Measurements from ENCODE around the gene ZNF609.

ZNF609 gene

DNA sequence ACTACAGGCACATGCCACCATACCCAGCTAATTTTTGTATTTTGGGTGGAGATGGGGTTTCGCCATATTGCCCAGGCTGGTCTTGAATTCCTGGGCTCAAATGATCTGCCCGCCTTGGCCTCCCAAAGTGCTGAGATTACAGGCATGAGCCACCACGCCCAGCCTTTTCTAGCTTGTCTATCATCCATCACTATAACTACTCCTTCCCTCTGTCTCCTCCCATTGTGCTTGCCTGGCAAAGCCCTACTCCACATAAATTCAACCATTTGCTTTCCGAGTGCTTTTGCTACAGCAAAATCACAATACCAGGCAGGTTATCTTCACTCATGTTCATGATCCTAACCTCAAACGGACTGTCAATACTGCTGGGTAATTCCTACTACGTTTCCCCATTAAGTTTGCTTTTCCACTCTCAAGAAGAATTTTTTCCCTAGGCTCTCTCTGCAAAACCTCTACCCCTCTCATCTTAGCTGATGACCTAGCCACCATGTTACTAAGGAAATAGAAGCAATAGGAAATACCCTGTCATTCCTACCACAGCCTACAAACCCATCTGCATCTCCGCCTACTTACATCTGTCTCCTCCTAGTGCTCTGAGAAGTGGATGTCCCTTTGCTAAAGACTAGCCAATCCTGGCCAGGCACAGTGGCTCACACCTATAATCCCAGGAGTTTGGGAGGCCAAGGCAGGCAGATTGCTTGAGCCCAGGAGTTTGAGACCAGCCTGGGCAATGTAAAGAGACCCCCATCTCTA is 250.5 kb downstream of the ZNF609 start:
- Histone ChIP-seq H3K4me1 (ENCODE audit: control insufficient read depth in 1 of 2, insufficient read depth in 2 of 2, low read length in 2 of 2) (no peaks in the 10 kb centered on the region), H3K27ac (ENCODE audit: low read depth, low read length) (no peak overlapping the region), H3K9ac (ENCODE audit: low read depth in 1 of 2, low read length in 2 of 2) (no peak overlapping the region), H3K4me3 (ENCODE audit: low read depth in 1 of 2, low read length in 2 of 2) (no peak overlapping the region), H3K9me3 (ENCODE audit: control insufficient read depth in 1 of 2, low read length in 2 of 2) (no peaks in the 10 kb centered on the region), H3K27me3 (ENCODE audit: control insufficient read depth in 1 of 2, insufficient read depth in 2 of 2, low read length in 2 of 2) (no peaks in the 10 kb centered on the region), H3K36me3 (ENCODE audit: control insufficient read depth in 1 of 2, insufficient read depth in 2 of 2, low read length in 2 of 2) (no peaks in the 10 kb centered on the region)

- no peak overlapping the region for H3K4me3 ChIP-seq (ENCODE audit: low read depth in 1 of 2, low read length in 2 of 2)
- no peaks in the 10 kb centered on the region for H3K27me3 ChIP-seq (ENCODE audit: control insufficient read depth in 1 of 2, insufficient read depth in 2 of 2, low read length in 2 of 2)
- no peaks in the 10 kb centered on the region for H3K9me3 ChIP-seq (ENCODE audit: control insufficient read depth in 1 of 2, low read length in 2 of 2)
- H3K36me3 ChIP-seq (ENCODE audit: control insufficient read depth in 1 of 2, insufficient read depth in 2 of 2, low read length in 2 of 2), result no peaks in the 10 kb centered on the region
- H3K27ac ChIP-seq (ENCODE audit: low read depth, low read length), result no peak overlapping the region
- no peak overlapping the region for H3K9ac ChIP-seq (ENCODE audit: low read depth in 1 of 2, low read length in 2 of 2)
- H3K4me1 ChIP-seq (ENCODE audit: control insufficient read depth in 1 of 2, insufficient read depth in 2 of 2, low read length in 2 of 2), result no peaks in the 10 kb centered on the region
These were observed 252.0 kb downstream of the ZNF609 start for GRCh38 chr15:64712353-64712752.

DNA sequence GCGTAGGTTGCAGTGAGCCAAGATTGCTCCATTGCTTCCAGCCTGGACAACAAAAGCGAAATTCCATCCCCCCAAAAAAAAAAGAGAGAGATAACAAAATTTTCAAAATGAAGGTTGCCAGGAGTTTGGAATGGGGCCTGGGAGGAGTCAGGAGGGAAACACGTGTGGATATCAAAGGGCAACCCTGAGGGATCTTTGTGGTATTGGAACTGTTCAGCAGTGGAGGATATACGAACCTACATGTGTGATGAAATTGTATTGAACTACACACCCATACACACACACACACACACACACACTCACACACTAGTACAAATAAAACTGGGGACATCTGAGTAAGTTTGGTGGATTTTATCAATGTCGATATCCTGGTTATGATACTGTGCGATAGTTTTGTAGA is 253.2 kb downstream of the ZNF609 start:
- Histone ChIP-seq H3K9me3 (ENCODE audit: control insufficient read depth in 1 of 2, low read length in 2 of 2) (no peaks in the 10 kb centered on the region), H3K27me3 (ENCODE audit: control insufficient read depth in 1 of 2, insufficient read depth in 2 of 2, low read length in 2 of 2) (no peaks in the 10 kb centered on the region), H3K9ac (ENCODE audit: low read depth in 1 of 2, low read length in 2 of 2) (no peak overlapping the region), H3K27ac (ENCODE audit: low read depth, low read length) (no peak overlapping the region), H3K36me3 (ENCODE audit: control insufficient read depth in 1 of 2, insufficient read depth in 2 of 2, low read length in 2 of 2) (no peaks in the 10 kb centered on the region), H3K4me1 (ENCODE audit: control insufficient read depth in 1 of 2, insufficient read depth in 2 of 2, low read length in 2 of 2) (no peaks in the 10 kb centered on the region), H3K4me3 (ENCODE audit: low read depth in 1 of 2, low read length in 2 of 2) (no peak overlapping the region)

DNA sequence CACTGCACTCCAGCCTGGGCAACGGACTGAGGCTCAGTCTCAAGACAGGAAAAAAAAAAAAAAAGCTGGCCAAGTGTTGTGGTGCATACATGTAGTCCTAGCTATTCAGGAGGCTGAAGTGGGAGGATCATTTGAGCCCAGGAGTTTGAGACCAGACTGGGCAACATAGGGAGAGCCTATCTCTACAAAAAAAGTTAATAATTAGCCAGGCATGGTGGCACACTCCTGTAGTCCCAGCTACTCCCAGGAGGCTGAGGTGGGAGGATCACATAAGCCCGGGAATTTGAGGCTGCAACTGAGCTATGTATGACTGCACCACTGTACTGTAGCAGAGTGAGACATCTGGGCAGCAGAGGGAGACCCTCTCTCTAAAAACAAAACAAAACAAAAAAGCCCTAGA is 256.1 kb downstream of the ZNF609 start:
- Histone ChIP-seq H3K36me3 (ENCODE audit: control insufficient read depth in 1 of 2, insufficient read depth in 2 of 2, low read length in 2 of 2) (no peaks in the 10 kb centered on the region), H3K27ac (ENCODE audit: low read depth, low read length) (no peak overlapping the region), H3K4me1 (ENCODE audit: control insufficient read depth in 1 of 2, insufficient read depth in 2 of 2, low read length in 2 of 2) (no peaks in the 10 kb centered on the region), H3K27me3 (ENCODE audit: control insufficient read depth in 1 of 2, insufficient read depth in 2 of 2, low read length in 2 of 2) (no peaks in the 10 kb centered on the region), H3K9me3 (ENCODE audit: control insufficient read depth in 1 of 2, low read length in 2 of 2) (no peaks in the 10 kb centered on the region), H3K4me3 (ENCODE audit: low read depth in 1 of 2, low read length in 2 of 2) (no peak overlapping the region), H3K9ac (ENCODE audit: low read depth in 1 of 2, low read length in 2 of 2) (no peak overlapping the region)

DNA sequence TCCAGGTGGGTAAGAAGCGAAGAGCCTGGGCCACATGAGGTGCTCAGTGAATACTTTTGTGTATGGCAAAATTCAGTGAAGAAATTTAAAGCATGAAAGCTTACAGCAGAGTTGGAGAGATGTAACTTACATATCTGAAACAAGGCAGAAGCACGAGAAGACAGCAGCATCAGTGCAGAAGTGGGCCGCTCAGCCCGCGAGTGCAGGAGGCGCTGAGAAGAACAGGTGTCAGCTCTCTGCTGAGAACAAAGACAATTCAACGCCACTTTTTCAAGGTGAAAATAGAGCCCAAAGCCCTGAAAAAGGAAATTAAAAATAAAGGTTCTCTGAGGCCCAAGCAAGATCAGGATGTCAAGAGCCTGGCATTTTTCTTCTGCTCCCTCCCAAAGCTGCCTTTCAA is 256.8 kb downstream of the ZNF609 start:
- H3K36me3 ChIP-seq (ENCODE audit: control insufficient read depth in 1 of 2, insufficient read depth in 2 of 2, low read length in 2 of 2), result no peaks in the 10 kb centered on the region
- H3K4me1 ChIP-seq (ENCODE audit: control insufficient read depth in 1 of 2, insufficient read depth in 2 of 2, low read length in 2 of 2), result no peaks in the 10 kb centered on the region
- no peak overlapping the region for H3K27ac ChIP-seq (ENCODE audit: low read depth, low read length)
- H3K9me3 ChIP-seq (ENCODE audit: control insufficient read depth in 1 of 2, low read length in 2 of 2), result no peaks in the 10 kb centered on the region
- H3K27me3 ChIP-seq (ENCODE audit: control insufficient read depth in 1 of 2, insufficient read depth in 2 of 2, low read length in 2 of 2), result no peaks in the 10 kb centered on the region
- no peak overlapping the region for H3K4me3 ChIP-seq (ENCODE audit: low read depth in 1 of 2, low read length in 2 of 2)
- no peak overlapping the region for H3K9ac ChIP-seq (ENCODE audit: low read depth in 1 of 2, low read length in 2 of 2)

DNA sequence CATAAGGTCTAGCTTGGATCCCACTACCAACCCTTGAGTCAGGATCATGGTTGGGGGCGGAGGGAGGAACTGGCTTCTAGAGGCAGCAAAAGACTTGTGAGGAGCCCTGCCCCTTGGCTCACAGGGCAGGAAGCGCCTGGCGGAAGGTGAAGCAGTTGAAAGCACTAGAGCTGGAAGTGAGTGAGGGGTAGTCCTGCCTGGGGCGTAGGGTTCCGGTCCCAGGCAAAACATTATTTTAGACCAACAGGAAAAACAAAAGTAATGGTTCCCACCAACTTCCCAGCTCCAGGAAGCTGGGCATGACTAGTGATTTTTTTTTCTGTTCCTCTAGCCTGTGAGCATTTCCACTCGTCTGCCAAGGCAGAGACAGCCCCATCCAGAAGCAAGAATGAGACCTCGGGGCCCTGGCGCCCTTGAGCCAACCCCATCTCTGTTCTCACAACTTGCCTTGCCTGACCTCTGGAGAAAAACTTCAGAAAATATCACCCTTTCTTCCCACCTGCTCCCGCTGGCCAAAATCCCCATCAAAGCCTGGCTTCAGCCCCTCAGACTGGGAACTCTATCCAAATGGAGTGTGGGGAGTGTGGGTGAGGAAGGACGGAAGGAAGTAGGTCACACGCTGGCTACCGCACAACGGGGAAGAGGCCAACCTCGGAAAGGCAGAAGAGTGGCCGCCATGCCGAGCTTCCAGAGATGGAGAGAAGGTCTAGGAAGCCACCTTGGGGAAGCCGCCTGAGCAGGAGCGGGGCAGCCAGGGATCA is 257.5 kb downstream of the ZNF609 start:
- Histone ChIP-seq H3K4me1 (ENCODE audit: control insufficient read depth in 1 of 2, insufficient read depth in 2 of 2, low read length in 2 of 2) (no peaks in the 10 kb centered on the region), H3K9ac (ENCODE audit: low read depth in 1 of 2, low read length in 2 of 2) (no peak overlapping the region), H3K27me3 (ENCODE audit: control insufficient read depth in 1 of 2, insufficient read depth in 2 of 2, low read length in 2 of 2) (no peaks in the 10 kb centered on the region), H3K36me3 (ENCODE audit: control insufficient read depth in 1 of 2, insufficient read depth in 2 of 2, low read length in 2 of 2) (no peaks in the 10 kb centered on the region), H3K9me3 (ENCODE audit: control insufficient read depth in 1 of 2, low read length in 2 of 2) (no peaks in the 10 kb centered on the region), H3K4me3 (ENCODE audit: low read depth in 1 of 2, low read length in 2 of 2) (no peak overlapping the region), H3K27ac (ENCODE audit: low read depth, low read length) (peak overlapping the region; percentile 1)

DNA sequence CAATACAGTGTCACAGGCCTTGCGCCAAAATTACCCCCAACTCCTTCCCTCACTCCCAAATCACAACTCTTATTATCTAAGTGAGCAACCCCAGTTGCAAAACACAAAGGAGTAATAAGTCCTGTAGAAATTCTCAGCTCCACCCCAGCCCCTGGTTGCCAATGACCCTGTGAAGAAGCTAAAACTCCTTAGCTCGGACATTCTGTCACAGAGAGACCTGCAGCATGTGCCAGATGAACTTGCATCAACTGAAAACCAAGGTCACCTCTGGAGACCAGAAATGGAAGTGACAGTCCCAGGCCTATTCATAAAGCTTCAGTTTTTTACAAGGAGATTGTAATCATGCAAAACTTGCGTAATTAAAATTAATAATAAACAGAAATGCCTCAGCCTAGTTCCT is 259.8 kb downstream of the ZNF609 start:
- no peak overlapping the region for H3K4me3 ChIP-seq (ENCODE audit: low read depth in 1 of 2, low read length in 2 of 2)
- no peaks in the 10 kb centered on the region for H3K27me3 ChIP-seq (ENCODE audit: control insufficient read depth in 1 of 2, insufficient read depth in 2 of 2, low read length in 2 of 2)
- H3K9ac ChIP-seq (ENCODE audit: low read depth in 1 of 2, low read length in 2 of 2), result no peak overlapping the region
- no peak overlapping the region for H3K27ac ChIP-seq (ENCODE audit: low read depth, low read length)
- H3K9me3 ChIP-seq (ENCODE audit: control insufficient read depth in 1 of 2, low read length in 2 of 2), result no peaks in the 10 kb centered on the region
- H3K36me3 ChIP-seq (ENCODE audit: control insufficient read depth in 1 of 2, insufficient read depth in 2 of 2, low read length in 2 of 2), result no peaks in the 10 kb centered on the region
- H3K4me1 ChIP-seq (ENCODE audit: control insufficient read depth in 1 of 2, insufficient read depth in 2 of 2, low read length in 2 of 2), result no peaks in the 10 kb centered on the region

- H3K9me3 ChIP-seq (ENCODE audit: control insufficient read depth in 1 of 2, low read length in 2 of 2), result no peaks in the 10 kb centered on the region
- no peak overlapping the region for H3K9ac ChIP-seq (ENCODE audit: low read depth in 1 of 2, low read length in 2 of 2)
- H3K27me3 ChIP-seq (ENCODE audit: control insufficient read depth in 1 of 2, insufficient read depth in 2 of 2, low read length in 2 of 2), result no peaks in the 10 kb centered on the region
- no peaks in the 10 kb centered on the region for H3K36me3 ChIP-seq (ENCODE audit: control insufficient read depth in 1 of 2, insufficient read depth in 2 of 2, low read length in 2 of 2)
- H3K4me3 ChIP-seq (ENCODE audit: low read depth in 1 of 2, low read length in 2 of 2), result no peak overlapping the region
- H3K27ac ChIP-seq (ENCODE audit: low read depth, low read length), result no peak overlapping the region
- H3K4me1 ChIP-seq (ENCODE audit: control insufficient read depth in 1 of 2, insufficient read depth in 2 of 2, low read length in 2 of 2), result peaks cover 0 to 3% of the 10 kb centered on the region in 2 donors
These were observed 269.8 kb downstream of the ZNF609 start for GRCh38 chr15:64730151-64730550.

DNA sequence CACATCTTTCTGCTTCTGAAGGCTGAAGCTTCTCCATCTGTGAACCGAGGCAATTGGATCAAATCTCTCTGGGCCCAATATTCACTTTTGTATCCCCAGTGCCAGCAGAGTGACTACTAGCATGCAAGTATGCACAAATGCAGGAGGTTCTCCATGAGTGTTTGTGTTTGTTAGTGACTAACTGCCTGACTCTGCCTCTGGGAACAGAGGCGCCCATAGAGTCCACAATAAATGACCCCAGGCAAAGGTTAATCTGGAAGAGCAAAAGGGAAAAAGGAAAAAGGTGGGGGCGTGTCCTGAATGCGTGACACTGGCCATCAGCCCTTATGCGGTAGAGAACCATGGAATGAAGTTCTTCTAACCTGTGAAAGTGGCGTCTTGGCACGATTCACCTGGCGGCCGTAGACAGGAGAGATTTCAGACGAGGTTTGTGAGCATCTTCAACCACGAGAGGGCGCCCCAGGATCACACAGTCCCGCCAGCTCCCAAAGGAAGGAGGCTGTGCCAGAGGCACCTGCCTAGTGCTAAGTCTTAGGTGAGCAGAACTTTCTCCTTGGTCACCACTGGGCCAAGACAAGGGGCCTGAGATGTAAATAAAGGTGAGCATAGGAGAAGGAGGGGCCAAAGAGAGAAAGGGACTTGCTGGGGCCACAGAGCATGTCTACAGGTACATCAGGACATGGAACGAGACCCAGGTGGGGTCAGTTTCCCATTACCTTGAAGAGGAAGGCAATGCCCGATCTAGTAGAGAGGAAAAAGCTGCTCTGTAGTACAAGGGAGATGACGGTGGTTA is 270.8 kb downstream of the ZNF609 start:
- no peaks in the 10 kb centered on the region for H3K27me3 ChIP-seq (ENCODE audit: control insufficient read depth in 1 of 2, insufficient read depth in 2 of 2, low read length in 2 of 2)
- H3K4me1 ChIP-seq (ENCODE audit: control insufficient read depth in 1 of 2, insufficient read depth in 2 of 2, low read length in 2 of 2), result peaks cover 0 to 3% of the 10 kb centered on the region in 2 donors
- no peaks in the 10 kb centered on the region for H3K36me3 ChIP-seq (ENCODE audit: control insufficient read depth in 1 of 2, insufficient read depth in 2 of 2, low read length in 2 of 2)
- H3K4me3 ChIP-seq (ENCODE audit: low read depth in 1 of 2, low read length in 2 of 2), result no peak overlapping the region
- no peaks in the 10 kb centered on the region for H3K9me3 ChIP-seq (ENCODE audit: control insufficient read depth in 1 of 2, low read length in 2 of 2)
- H3K9ac ChIP-seq (ENCODE audit: low read depth in 1 of 2, low read length in 2 of 2), result no peak overlapping the region
- no peak overlapping the region for H3K27ac ChIP-seq (ENCODE audit: low read depth, low read length)

DNA sequence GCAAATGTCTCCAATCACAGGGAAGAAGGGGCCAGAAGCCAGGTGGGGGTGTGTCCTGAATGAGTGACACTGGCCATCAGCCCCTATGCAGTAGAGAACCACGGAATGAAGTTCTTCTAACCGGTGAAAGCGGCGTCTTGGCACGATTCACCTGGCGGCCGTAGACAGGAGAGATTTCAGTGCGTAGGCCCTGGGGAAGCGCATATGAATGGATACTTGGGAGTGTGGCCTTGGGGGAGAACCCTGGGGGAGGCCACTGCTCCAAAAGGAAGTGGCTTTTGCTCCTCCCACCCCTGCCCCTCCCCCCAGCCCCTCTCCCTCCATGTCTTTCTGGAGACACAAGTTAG is 271.4 kb downstream of the ZNF609 start:
- Histone ChIP-seq H3K4me1 (ENCODE audit: control insufficient read depth in 1 of 2, insufficient read depth in 2 of 2, low read length in 2 of 2) (peaks cover 0 to 3% of the 10 kb centered on the region in 2 donors), H3K36me3 (ENCODE audit: control insufficient read depth in 1 of 2, insufficient read depth in 2 of 2, low read length in 2 of 2) (no peaks in the 10 kb centered on the region), H3K9ac (ENCODE audit: low read depth in 1 of 2, low read length in 2 of 2) (no peak overlapping the region), H3K9me3 (ENCODE audit: control insufficient read depth in 1 of 2, low read length in 2 of 2) (no peaks in the 10 kb centered on the region), H3K27me3 (ENCODE audit: control insufficient read depth in 1 of 2, insufficient read depth in 2 of 2, low read length in 2 of 2) (no peaks in the 10 kb centered on the region), H3K4me3 (ENCODE audit: low read depth in 1 of 2, low read length in 2 of 2) (no peak overlapping the region), H3K27ac (ENCODE audit: low read depth, low read length) (no peak overlapping the region)

All from duodenal mucosa (tissue), 2 donors.